ENCODE data around the gene BCR.

DNA sequence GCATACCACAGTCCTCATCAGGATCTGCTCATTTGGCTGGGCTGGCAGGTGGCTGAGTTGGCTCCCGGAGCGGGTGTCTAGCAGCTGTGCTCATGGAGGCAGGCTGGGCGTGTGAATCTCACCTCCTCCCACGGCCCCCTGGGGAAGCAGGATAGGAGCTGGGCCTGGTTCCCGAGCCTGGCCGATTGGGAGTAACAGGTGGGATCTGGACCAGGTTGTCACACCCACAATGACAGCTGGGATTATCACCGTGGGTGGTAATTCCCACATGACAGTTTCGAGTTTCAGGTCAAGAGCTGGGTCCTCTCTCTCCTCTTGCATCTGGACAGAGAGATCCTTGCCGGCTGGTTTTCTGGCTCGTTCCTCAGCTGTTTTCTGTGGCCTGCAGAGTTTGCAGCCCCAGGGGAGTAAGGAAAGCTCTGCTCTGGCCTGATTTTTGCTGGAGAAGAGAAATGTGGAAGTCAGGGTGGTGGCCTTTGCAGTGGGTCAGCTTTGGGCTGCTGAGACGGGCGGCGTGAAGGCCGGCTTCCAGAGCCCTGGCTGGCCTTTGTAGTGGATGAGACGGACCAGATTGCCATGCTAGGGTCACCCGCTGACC lies 57.0 kb downstream of the BCR start:
- TF ChIP-seq POLR2A (IDR thresholded peaks at IDR 0.05; ENCODE audit: low read depth, low read length) (no peak), TAF1 (IDR thresholded peaks at IDR 0.05; ENCODE audit: borderline replicate concordance, low read depth, low read length) (no peak), POLR2AphosphoS5 (IDR thresholded peaks at IDR 0.05; ENCODE audit: low read depth, low read length) (no peak)

Measured in GM12892 (cell line).